Cortex of kidney (tissue), 1 donor: Measurements from ENCODE around the gene LPCAT3.
"Not testable (repeated sequence)": the region's sequence is repeated elsewhere in the genome, so short reads cannot be mapped to it uniquely, and the experiment has no call there.

ENCODE experiments used
- DNase-seq: peaks from one replicate; lab custom pipeline; 2025; lab: John Stamatoyannopoulos, UW

LPCAT3 gene, protein sequence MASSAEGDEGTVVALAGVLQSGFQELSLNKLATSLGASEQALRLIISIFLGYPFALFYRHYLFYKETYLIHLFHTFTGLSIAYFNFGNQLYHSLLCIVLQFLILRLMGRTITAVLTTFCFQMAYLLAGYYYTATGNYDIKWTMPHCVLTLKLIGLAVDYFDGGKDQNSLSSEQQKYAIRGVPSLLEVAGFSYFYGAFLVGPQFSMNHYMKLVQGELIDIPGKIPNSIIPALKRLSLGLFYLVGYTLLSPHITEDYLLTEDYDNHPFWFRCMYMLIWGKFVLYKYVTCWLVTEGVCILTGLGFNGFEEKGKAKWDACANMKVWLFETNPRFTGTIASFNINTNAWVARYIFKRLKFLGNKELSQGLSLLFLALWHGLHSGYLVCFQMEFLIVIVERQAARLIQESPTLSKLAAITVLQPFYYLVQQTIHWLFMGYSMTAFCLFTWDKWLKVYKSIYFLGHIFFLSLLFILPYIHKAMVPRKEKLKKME

DNA sequence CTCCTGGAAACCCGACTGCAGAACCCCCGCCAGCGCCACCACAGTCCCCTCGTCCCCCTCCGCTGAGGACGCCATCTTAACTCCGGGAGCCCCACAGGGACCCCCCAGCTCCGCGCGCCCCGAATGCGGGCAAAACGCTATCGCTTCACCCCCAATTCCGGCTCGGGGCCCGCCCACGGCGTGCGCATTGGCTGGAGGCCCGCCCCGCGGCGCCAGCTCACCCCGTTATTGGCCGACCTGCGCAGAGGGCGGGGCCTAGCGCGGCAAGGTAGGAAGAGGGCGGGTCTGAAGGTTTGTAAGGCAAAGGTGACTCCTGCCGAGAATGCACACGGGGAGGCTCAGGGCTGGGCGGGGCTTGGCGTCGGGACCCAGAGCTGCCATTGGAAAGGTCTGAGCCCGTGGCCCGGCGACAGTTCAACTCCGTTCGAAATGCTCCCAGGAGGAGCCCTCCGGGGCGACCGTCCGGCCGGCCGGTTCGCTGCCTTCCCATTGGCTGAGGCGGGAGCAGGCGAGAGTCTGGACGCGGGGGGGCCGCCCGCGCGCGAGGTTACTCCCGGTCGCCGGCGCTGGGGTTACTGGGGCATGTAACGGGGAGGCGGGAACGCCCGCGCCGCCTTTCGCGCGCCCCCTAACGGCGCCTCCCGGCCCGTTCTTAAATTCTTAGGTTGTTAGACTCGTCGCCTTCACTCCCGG lies at the start of gene LPCAT3:
Gene LPCAT3, minus strand, starts transcription at position 127 of the 693 bp plus-strand sequence. Its CDS starts 52 bp downstream, at position 75.
- peak; percentile 96 for DNase-seq

DNA sequence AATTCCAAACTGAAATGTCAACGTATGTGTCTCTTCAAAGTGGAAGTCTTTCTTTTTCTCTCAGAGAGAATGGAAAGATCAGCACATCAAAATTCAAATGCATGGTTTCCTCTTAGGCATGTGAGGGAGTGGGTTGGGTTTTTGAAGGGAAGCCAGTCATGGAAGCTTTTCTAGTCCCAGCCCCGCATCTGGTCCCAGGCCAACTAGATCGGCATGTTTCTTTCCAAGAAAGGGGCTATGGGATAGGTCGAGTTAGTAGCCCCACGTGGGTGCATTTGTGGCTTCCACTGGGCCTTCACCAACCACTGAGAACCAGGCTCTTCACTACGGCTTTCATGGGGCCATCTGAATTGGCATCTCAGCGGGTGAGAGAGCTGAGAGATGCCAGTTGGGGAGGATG lies 48.8 kb upstream of the LPCAT3 start:
- DNase-seq = no peak

GRCh38 chr12:7066596-7066995 lies 48.3 kb upstream of the LPCAT3 start:
- no peak for DNase-seq

GRCh38 chr12:7065073-7065623 lies 46.9 kb upstream of the LPCAT3 start:
- DNase-seq = no peak

GRCh38 chr12:7064516-7064915 lies 46.2 kb upstream of the LPCAT3 start:
- no peak for DNase-seq

GRCh38 chr12:7061596-7061995 lies 43.3 kb upstream of the LPCAT3 start:
- DNase-seq = no peak

GRCh38 chr12:7061138-7061537 lies 42.9 kb upstream of the LPCAT3 start:
- DNase-seq = no peak

DNA sequence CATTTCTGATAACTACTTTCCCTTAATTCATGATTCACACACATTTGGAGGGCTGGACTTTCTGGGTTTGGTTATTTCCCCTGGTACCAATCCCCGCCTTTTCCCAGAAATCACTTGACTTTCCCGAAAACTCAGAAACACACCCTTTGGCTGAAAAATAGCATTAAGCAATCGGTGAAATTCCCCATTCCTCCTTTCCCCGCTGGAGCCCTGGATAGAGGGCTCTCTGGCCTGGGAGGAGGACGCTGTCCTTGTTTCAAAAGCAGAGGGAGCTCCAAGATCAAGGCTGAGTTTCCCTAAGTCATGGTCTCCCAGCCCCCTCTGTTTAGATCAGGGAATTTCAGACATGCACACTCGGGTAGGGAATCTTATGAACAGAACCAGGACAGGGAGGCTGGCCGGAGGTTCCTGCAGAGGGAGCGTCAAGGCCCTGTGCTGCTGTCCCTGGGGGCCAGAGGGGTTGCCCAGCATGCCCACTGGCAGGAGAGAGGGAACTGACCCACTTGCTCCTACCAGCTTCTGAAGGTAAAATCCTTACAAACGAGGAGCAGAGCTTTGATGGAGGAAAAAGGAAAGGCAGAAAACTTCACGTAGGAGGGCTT lies 42.2 kb upstream of the LPCAT3 start, which contains the start of gene C1S:
Gene C1S, plus strand, starts transcription at position 366 of the 602 bp plus-strand sequence. CDS start 1,195 bp downstream, outside the sequence.
- DNase-seq = no peak

DNA sequence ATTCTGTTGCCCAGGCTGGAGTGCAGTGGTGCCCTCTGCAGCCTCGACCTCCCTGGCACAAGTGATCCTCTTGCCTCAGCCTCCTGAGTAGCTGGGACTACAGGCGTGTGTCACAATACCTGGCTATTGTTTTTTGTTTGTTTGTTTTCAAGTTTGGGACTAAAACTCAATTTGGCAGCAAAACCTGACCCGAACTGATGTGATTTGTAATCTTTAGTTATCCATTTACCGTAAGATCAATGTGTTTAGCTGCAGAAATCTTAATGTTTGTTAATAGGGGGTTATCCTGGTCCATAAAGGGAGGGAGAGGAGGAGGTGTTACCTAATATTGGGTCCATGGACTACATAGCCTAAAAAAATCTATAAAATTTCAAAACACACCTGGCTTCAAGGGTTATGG lies 41.5 kb upstream of the LPCAT3 start:
- DNase-seq = no peak

- DNase-seq = no peak
Observed at GRCh38 chr12:7058850-7059395, 40.6 kb upstream of the LPCAT3 start.

DNA sequence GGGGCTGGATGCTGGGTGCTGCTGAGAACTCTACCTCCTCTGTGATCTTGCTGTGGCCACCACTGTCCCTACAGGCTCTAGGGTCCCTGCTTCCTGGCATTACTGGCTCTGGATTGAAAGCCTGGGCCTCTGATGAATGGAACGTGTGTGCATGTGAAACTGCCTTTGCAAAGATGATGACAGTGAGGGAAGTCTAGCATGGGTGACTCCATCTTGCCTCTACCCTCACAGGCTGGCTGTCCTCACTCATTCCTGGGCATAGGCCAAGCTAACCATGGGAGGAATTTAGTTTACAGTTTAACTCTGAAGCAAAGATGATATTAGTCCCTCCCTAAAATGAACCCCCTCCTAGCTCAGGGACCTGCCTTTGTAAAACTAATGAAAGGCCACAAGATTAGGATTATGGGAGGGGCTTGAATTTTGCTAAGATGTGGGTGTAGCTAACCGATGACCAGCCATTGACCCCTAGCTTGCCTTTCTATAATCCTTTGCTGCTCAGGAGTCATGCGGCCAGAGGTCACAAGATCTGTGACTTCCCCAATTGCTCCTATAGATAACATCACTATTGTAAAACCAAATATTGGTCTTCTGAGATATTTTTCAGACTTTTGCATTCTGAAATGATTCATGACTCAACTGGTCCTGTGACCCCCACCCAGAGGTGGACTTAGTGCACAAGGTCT lies 40.0 kb upstream of the LPCAT3 start:
- no peak for DNase-seq

DNA sequence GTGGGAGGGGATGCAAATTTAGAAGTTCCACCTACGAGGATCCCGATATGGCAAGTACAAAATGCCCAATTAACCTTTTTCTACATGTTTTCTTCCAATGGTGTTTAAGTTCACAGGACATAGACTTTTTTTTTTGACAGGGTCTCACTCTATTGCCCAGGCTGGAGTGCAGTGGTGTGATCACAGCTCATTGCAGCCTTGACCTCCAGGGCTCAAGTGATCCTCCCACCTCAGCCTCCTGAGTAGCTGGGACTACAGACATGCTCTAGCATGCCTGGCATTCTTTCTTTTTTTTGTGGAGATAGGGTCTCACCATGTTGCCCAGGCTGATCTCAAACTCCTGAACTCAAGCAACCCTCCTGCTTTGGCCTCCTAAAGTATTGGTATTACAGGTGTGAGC lies 37.5 kb upstream of the LPCAT3 start:
- not testable (repeated sequence) for DNase-seq

- no peak for DNase-seq
Observed at GRCh38 chr12:7054925-7055324, 36.6 kb upstream of the LPCAT3 start.

DNA sequence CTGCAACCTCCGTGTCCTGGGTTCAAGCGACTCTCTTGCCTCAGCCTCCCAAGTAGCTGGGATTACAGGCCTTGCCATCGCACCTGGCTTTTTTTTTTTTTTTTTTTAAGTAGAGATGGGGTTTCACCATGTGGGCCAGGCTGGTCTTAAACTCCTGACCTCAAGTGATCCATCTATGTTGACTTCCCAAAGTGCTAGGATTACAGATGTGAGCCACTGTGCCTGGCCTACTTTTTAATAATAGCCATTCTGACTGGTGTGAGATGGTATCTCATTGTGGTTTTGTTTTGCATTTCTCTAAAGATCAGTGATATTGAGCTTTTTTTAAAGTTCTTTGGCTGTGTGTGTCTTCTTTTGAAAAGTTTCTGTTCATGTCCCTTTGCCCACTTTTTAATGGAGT lies 31.7 kb upstream of the LPCAT3 start:
- not testable (repeated sequence) for DNase-seq

- DNase-seq = not testable (repeated sequence)
Observed at GRCh38 chr12:7049445-7049951, 31.2 kb upstream of the LPCAT3 start.

GRCh38 chr12:7047306-7047705 lies 29.0 kb upstream of the LPCAT3 start:
- DNase-seq = no peak

- no peak for DNase-seq
Observed at GRCh38 chr12:7046383-7047105, 28.3 kb upstream of the LPCAT3 start.

GRCh38 chr12:7045913-7046312 lies 27.6 kb upstream of the LPCAT3 start:
- no peak for DNase-seq

DNA sequence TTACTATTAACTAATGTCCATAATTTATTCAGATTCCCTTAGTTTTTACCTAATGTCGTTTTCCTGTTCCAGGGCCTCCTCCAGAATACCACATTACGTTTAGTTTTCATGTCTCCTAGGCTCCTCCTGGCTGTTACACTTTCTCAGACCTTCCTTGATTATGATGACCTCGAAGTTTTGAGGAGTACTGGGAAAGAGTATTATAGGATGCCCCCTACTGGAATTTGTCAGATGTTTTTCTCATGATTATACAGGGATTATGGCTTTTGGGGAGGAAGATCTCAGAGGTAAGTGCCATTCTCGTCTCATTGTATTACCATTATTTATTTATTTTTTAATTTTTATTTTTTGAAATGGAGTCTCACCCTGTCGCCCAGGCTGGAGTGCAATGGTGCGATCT lies 24.6 kb upstream of the LPCAT3 start:
- no peak for DNase-seq

- no peak for DNase-seq
Observed at GRCh38 chr12:7039403-7039802, 21.1 kb upstream of the LPCAT3 start.

DNA sequence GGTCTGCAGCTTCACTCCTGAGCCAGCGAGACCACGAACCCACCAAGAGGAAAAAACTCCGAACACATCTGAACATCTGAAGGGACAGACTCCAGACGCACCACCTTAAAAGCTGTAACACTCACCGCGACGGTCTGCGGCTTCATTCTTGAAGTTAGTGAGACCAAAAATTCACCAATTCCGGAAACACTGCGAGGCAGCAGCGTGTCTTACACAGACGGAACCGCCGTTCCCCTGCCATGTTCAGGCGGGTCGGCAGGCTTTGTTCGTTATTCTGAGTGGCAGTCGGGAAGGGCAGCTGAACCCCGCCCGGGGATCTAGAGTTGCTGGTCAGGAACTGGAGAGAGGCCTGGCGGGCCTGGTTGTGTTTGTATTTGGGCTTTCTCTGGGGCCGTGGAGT lies 20.3 kb upstream of the LPCAT3 start:
- DNase-seq = no peak
